ENCODE results near the gene MEGF6.

The MEGF6 gene

GRCh38 chr1:3524556-3525203 is 86.6 kb downstream of the MEGF6 start:
- H3K4me3 ChIP-seq, result no peak overlapping the region
- no peak for DNase-seq (ENCODE audit: low spot score)
- TF ChIP-seq CTCF (IDR thresholded peaks at IDR 0.05), result no peak
- no peak overlapping the region for H3K27ac ChIP-seq

- no peak for DNase-seq (ENCODE audit: low spot score)
- Histone ChIP-seq H3K27ac (no peak overlapping the region), H3K4me3 (no peak overlapping the region)
- no peak for TF ChIP-seq CTCF (IDR thresholded peaks at IDR 0.05)
Observed at GRCh38 chr1:3523980-3524379, 87.3 kb downstream of the MEGF6 start.

- no peak for TF ChIP-seq CTCF (IDR thresholded peaks at IDR 0.05)
- no peak for DNase-seq (ENCODE audit: low spot score)
- no peak overlapping the region for H3K4me3 ChIP-seq
- H3K27ac ChIP-seq, result no peak overlapping the region
Observed at GRCh38 chr1:3522564-3523265, 88.6 kb downstream of the MEGF6 start.

- Histone ChIP-seq H3K4me3 (no peak overlapping the region), H3K27ac (no peak overlapping the region)
- no peak for TF ChIP-seq CTCF (IDR thresholded peaks at IDR 0.05)
- DNase-seq (ENCODE audit: low spot score), result no peak
Observed at GRCh38 chr1:3522112-3522511, 89.2 kb downstream of the MEGF6 start.

- DNase-seq (ENCODE audit: low spot score), result no peak
- Histone ChIP-seq H3K4me3 (no peak overlapping the region), H3K27ac (no peak overlapping the region)
- no peak for TF ChIP-seq CTCF (IDR thresholded peaks at IDR 0.05)
Observed at GRCh38 chr1:3521426-3521825, 89.9 kb downstream of the MEGF6 start.

GRCh38 chr1:3520419-3521378 is 90.6 kb downstream of the MEGF6 start:
- no peak for DNase-seq (ENCODE audit: low spot score)
- Histone ChIP-seq H3K27ac (no peak overlapping the region), H3K4me3 (no peak overlapping the region)
- no peak for TF ChIP-seq CTCF (IDR thresholded peaks at IDR 0.05)

All from coronary artery (tissue), 2 donors.